Right atrium auricular region (tissue), 2 donors: ENCODE data around the gene IFI35. TPM values are rescaled to one million over a fixed set of nuclear protein-coding genes. Genes with fewer than 3 reads are reported as not detected.

Source experiments
- DNase-seq: peaks from one replicate; pipeline ENCODE4 v3.0.0-alpha.2; 2019; ENCODE audit warnings: low spot score
- H3K27ac ChIP-seq, 2 donors: fragments of 200-600 bp; sonication (generic); 1 replicate in 1 of 2; 2 replicates in 1 of 2; pipeline ENCODE4 v1.5.1; 2016 to 2019
- H3K27me3 ChIP-seq, 2 donors: fragments of 200-600 bp; sonication (generic); one replicate each; pipeline versions ENCODE4 v1.5.1 to v1.6.0; 2017 to 2019
- H3K36me3 ChIP-seq: fragments of 200-600 bp; sonication (generic); one replicate; pipeline ENCODE4 v1.5.1; 2016
- H3K4me1 ChIP-seq, 2 donors: fragments of 200-600 bp; sonication (generic); one replicate each; pipeline versions ENCODE4 v1.5.1 to v1.6.0; 2017 to 2019
- H3K4me3 ChIP-seq, 2 donors: fragments of 200-600 bp; sonication (generic); 1 replicate in 1 of 2; 2 replicates in 1 of 2; pipeline ENCODE4 v1.5.1; 2017 to 2019; ENCODE audit warnings: mild to moderate bottlenecking in 1 of 2, moderate library complexity in 1 of 2
- H3K9me3 ChIP-seq, 2 donors: fragments of 200-600 bp; sonication (generic); one replicate each; pipeline ENCODE4 v1.5.1; 2019
- CTCF ChIP-seq, 2 donors: fragments of 200-600 bp; sonication (generic); IDR thresholded peaks; one replicate each; pipeline ENCODE4 v1.5.1; 2019; ENCODE audit warnings: antibody characterized with exemption in 2 of 2
- total RNA-seq, 2 donors: library from RNA; depleted of rRNA; stranded (reverse); fragments of >200 nt; gene quantifications; one replicate each; pipeline ENCODE4 v1.1.0, GENCODE V29; 2016

Gene IFI35
- total RNA-seq, 2 donors from 2014 or later = 11.4 to 19.0 TPM

DNA sequence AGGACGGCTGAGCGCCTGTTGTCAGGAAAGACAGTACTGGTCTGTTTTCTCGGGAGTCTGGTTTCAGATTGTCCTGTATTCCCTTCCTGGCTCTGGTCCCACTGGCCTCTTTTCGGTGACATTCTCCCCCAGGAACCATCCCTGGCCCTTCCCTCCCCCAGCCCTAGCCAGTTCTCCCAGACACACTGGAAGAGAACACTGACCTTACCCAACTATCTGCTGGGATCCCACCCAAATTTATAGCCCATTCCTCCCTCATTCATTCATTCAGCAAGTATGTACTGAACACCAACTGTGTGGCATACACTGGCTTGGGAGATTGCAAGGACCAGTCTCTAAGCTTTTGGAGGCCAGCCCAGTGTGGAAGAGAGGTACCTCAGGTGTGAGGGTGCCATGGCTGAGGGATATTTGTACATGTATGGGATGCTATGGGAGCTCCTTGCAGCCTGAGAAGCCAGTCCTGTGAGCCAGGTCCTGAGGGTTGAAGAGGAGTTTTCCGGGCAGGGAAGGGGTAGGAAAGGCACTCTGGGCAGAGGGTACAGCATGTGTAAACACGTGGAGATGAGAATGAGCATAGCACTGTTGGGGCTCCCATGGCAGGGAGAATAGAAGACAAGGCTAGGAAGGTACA lies 23.7 kb downstream of the IFI35 start:
- H3K27ac ChIP-seq = no peak overlapping the region
- H3K9me3 ChIP-seq = no peaks in the 10 kb centered on the region
- no peak overlapping the region for H3K4me3 ChIP-seq
- H3K36me3 ChIP-seq = no peaks in the 10 kb centered on the region
- TF ChIP-seq CTCF (IDR thresholded peaks at IDR 0.05) = no peak
- H3K4me1 ChIP-seq = peaks cover 0 to 4% of the 10 kb centered on the region in 2 donors
- no peaks in the 10 kb centered on the region for H3K27me3 ChIP-seq
- DNase-seq = no peak

DNA sequence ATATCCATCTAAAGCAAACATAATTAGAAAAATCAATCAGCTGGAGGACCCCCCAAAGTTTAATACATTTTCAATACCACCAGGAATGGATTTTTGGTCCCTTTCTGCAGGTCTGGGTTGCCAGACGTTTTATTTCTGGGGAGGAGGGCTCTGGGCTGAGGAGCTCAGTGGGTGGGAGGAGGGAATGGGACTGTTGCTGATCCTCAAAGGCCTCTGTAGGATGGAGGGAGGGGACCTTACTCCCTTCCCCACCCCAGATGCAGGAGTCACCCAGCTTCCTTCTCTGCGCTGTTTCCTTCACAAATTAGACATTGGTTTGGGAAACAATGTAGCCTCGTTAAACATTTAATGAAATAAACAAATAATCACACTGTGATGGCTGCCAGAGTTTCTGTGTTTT lies 25.1 kb downstream of the IFI35 start:
- no peak for DNase-seq
- Histone ChIP-seq H3K36me3 (no peaks in the 10 kb centered on the region), H3K27me3 (no peaks in the 10 kb centered on the region), H3K4me3 (no peak overlapping the region), H3K27ac (no peak overlapping the region), H3K9me3 (no peaks in the 10 kb centered on the region), H3K4me1 (no peaks in the 10 kb centered on the region)
- TF ChIP-seq CTCF (IDR thresholded peaks at IDR 0.05) = no peak

- H3K4me1 ChIP-seq = no peaks in the 10 kb centered on the region
- H3K27me3 ChIP-seq = no peaks in the 10 kb centered on the region
- no peak for TF ChIP-seq CTCF (IDR thresholded peaks at IDR 0.05)
- H3K27ac ChIP-seq = no peak overlapping the region
- H3K36me3 ChIP-seq = no peaks in the 10 kb centered on the region
- no peak for DNase-seq
- H3K9me3 ChIP-seq = no peaks in the 10 kb centered on the region
- no peak overlapping the region for H3K4me3 ChIP-seq
These were observed 27.6 kb downstream of the IFI35 start for GRCh38 chr17:43033948-43034881.

GRCh38 chr17:43034894-43035293 lies 28.3 kb downstream of the IFI35 start:
- H3K36me3 ChIP-seq = no peaks in the 10 kb centered on the region
- no peaks in the 10 kb centered on the region for H3K9me3 ChIP-seq
- DNase-seq = no peak
- H3K27me3 ChIP-seq = no peaks in the 10 kb centered on the region
- H3K27ac ChIP-seq = no peak overlapping the region
- H3K4me1 ChIP-seq = no peaks in the 10 kb centered on the region
- no peak overlapping the region for H3K4me3 ChIP-seq
- TF ChIP-seq CTCF (IDR thresholded peaks at IDR 0.05) = no peak

DNA sequence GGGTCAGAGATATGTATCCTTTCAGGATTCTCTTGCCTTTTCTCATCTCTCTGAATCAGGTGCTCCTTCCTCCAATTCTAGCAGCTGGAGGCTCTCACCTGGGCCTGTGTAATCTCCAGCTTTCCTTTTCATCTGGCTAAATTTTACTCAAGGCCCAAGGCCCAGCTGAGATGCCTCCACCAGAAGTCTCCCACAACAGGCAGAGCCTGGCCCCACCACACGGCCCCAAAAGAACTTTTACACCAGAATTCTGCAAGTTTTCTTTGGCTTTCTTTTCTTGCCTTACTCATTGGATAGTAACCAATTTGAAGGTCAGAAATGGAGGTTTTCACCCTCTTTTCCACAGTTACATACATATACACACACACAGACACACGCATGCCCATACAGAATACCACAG lies 33.1 kb downstream of the IFI35 start:
- no peaks in the 10 kb centered on the region for H3K36me3 ChIP-seq
- no peak overlapping the region for H3K4me3 ChIP-seq
- no peaks in the 10 kb centered on the region for H3K9me3 ChIP-seq
- TF ChIP-seq CTCF (IDR thresholded peaks at IDR 0.05) = no peak
- no peaks in the 10 kb centered on the region for H3K27me3 ChIP-seq
- no peak overlapping the region for H3K27ac ChIP-seq
- DNase-seq = no peak
- no peaks in the 10 kb centered on the region for H3K4me1 ChIP-seq
